HTR-8/SVneo (cell line): ENCODE measurements around the gene EFCAB10.
"Not testable (repeated sequence)": the region's sequence is repeated elsewhere in the genome, so short reads cannot be mapped to it uniquely, and the experiment has no call there.

Source experiments
- DNase-seq: peaks from one replicate; pipeline ENCODE4 v3.0.0; 2011; ENCODE audit warnings: low spot score, mixed read lengths; ENCODE audit not compliant: insufficient read length
- FAIRE-seq: peaks from 2 replicates; lab custom pipeline; 2011; peaks lifted over from hg19 to GRCh38; lab: Jason Lieb, UNC

Gene EFCAB10

GRCh38 chr7:105599551-105599950 lies 18.3 kb upstream of the EFCAB10 start:
- DNase-seq (no peak), FAIRE-seq (no peak)

GRCh38 chr7:105599080-105599479 lies 17.8 kb upstream of the EFCAB10 start:
- not testable (repeated sequence) for DNase-seq, FAIRE-seq

- FAIRE-seq = no peak
Measured at GRCh38 chr7:105596866-105597265, 15.6 kb upstream of the EFCAB10 start.

GRCh38 chr7:105594034-105594433 lies 12.7 kb upstream of the EFCAB10 start:
- DNase-seq = no peak
- FAIRE-seq = no peak

More at GRCh38 chr7:105596866-105597265, 15.6 kb upstream of the EFCAB10 start:
- DNase-seq = no peak

- no peak for DNase-seq
Measured at GRCh38 chr7:105591522-105591921, 10.2 kb upstream of the EFCAB10 start.

GRCh38 chr7:105590793-105591192 lies 9.5 kb upstream of the EFCAB10 start:
- no peak for DNase-seq
- no peak for FAIRE-seq

More at GRCh38 chr7:105591522-105591921, 10.2 kb upstream of the EFCAB10 start:
- FAIRE-seq = no peak

GRCh38 chr7:105589356-105590077 lies 8.2 kb upstream of the EFCAB10 start:
- FAIRE-seq = no peak
- peak; percentile 80 for DNase-seq

- FAIRE-seq (no peak), DNase-seq (no peak)
Measured at GRCh38 chr7:105587909-105588635, 6.8 kb upstream of the EFCAB10 start.

GRCh38 chr7:105585850-105586500 lies 4.7 kb upstream of the EFCAB10 start:
- FAIRE-seq (no peak), DNase-seq (no peak)

- DNase-seq (no peak), FAIRE-seq (no peak)
Measured at GRCh38 chr7:105584165-105584564, 2.9 kb upstream of the EFCAB10 start.

- FAIRE-seq = no peak
- no peak for DNase-seq
Measured at GRCh38 chr7:105583061-105583460, 1.8 kb upstream of the EFCAB10 start.

- DNase-seq = no peak
Measured at GRCh38 chr7:105580022-105580740, 1.1 kb downstream of the EFCAB10 start.

GRCh38 chr7:105578496-105578895 lies 2.8 kb downstream of the EFCAB10 start:
- no peak for FAIRE-seq
- no peak for DNase-seq

More at GRCh38 chr7:105580022-105580740, 1.1 kb downstream of the EFCAB10 start:
- no peak for FAIRE-seq

GRCh38 chr7:105577251-105577650 lies 4.0 kb downstream of the EFCAB10 start:
- DNase-seq = no peak
- no peak for FAIRE-seq

GRCh38 chr7:105571891-105572290 lies 9.4 kb downstream of the EFCAB10 start:
- DNase-seq (no peak), FAIRE-seq (no peak)

GRCh38 chr7:105567821-105568220 lies 13.5 kb downstream of the EFCAB10 start:
- FAIRE-seq (no peak), DNase-seq (no peak)

GRCh38 chr7:105567024-105567423 lies 14.3 kb downstream of the EFCAB10 start:
- FAIRE-seq = no peak
- DNase-seq = no peak

GRCh38 chr7:105565190-105565589 lies 16.1 kb downstream of the EFCAB10 start:
- DNase-seq (no peak), FAIRE-seq (no peak)

GRCh38 chr7:105559926-105560325 lies 21.4 kb downstream of the EFCAB10 start:
- no peak for DNase-seq
- no peak for FAIRE-seq

- DNase-seq = no peak
Measured at GRCh38 chr7:105538339-105538738, 43.0 kb downstream of the EFCAB10 start.

More at GRCh38 chr7:105538339-105538738, 43.0 kb downstream of the EFCAB10 start:
- FAIRE-seq = no peak
